Stomach (tissue), 9 donors: ENCODE measurements around the gene DRC1. TPM values are rescaled to one million over a fixed set of nuclear protein-coding genes. Genes with fewer than 3 reads are reported as not detected.

Source experiments
- DNase-seq, 2 donors: peaks; one replicate each; pipeline versions ENCODE4 v3.0.0 to v3.0.0-alpha.2; 2013 to 2019
- H3K27ac ChIP-seq, 5 donors: fragments of 200-600 bp in 4 of 5; sonication (generic) in 4 of 5; one replicate each; pipeline ENCODE4 v1.5.1; 2013 to 2019; ENCODE audit warnings: mild to moderate bottlenecking in 1 of 5, moderate library complexity in 1 of 5
- H3K27me3 ChIP-seq, 3 donors: fragments of 200-600 bp; sonication (generic); one replicate each; pipeline ENCODE4 v1.5.1; 2017 to 2019; ENCODE audit warnings: mixed run types in 1 of 3
- H3K36me3 ChIP-seq, 4 donors: fragments of 200-600 bp; sonication (generic); 1 replicate in 3 of 4; 2 replicates in 1 of 4; pipeline ENCODE4 v1.5.1; 2016 to 2019
- H3K4me1 ChIP-seq, 4 donors: fragments of 200-600 bp; sonication (generic); one replicate each; pipeline ENCODE4 v1.5.1; 2016 to 2019
- H3K4me3 ChIP-seq, 4 donors: fragments of 200-600 bp; sonication (generic) in 3 of 4; one replicate each; pipeline ENCODE4 v1.5.1; 2016 to 2019; ENCODE audit warnings: mild to moderate bottlenecking in 1 of 4
- H3K9me3 ChIP-seq, 4 donors: fragments of 200-600 bp; sonication (generic); one replicate each; pipeline ENCODE4 v1.5.1; 2016 to 2019
- EP300 ChIP-seq: sonication (generic); formaldehyde crosslinking; IDR thresholded peaks from one replicate; pipeline ENCODE4 v1.6.1; 2017; ENCODE audit warnings: antibody characterized with exemption
- POLR2A ChIP-seq, 4 donors: fragments of 450-650 bp; IDR thresholded peaks; one replicate each; pipeline ENCODE4 v1.6.1; 2016; ENCODE audit warnings: antibody characterized with exemption in 4 of 4, control low read depth in 2 of 4, mild to moderate bottlenecking in 1 of 4, moderate library complexity in 1 of 4
- POLR2AphosphoS5 ChIP-seq, 3 donors: sonication (generic); formaldehyde crosslinking; IDR thresholded peaks; one replicate each; pipeline ENCODE4 v1.6.1; 2016; ENCODE audit warnings: antibody characterized with exemption in 3 of 3
- WGBS, 5 donors: extraction: QIAGEN DNeasy Blood & Tissue Kit in 3 of 5; methylation state at CpG; one replicate each; pipeline versions ENCODE4 v1.1.5 to v1.1.7; 2013 to 2018; 5-methylcytosine and 5-hydroxymethylcytosine counted together
- intact Hi-C: fragments of 100-400 bp; cut with DNase I; formaldehyde crosslinking; loops from one replicate; pipeline ENCODE4 v1.15.1; 2023; ENCODE audit warnings: low total_unique reads
- polyA plus RNA-seq, 3 donors: library from polyadenylated mRNA; stranded (reverse); fragments of 200-250 nt; gene quantifications; one replicate each; pipeline ENCODE4 v1.2.3, GENCODE V29; 2013
- total RNA-seq, 5 donors: library from RNA; depleted of rRNA; stranded (reverse); fragments of >200 nt; gene quantifications; one replicate each; pipeline versions ENCODE4 v1.1.0 to v1.2.3, GENCODE V29; 2014 to 2016
- TF ChIP-seq, protein P1 (sequence below), 7 experiments: fragments of 450-650 bp in 4 of 7; fragments of 200-600 bp in 3 of 7; sonication (generic) in 3 of 7; IDR thresholded peaks; one replicate each; pipeline ENCODE4 v1.5.1; 2016 to 2019; ENCODE audit warnings: antibody characterized with exemption in 7 of 7, control low read depth in 2 of 7, mild to moderate bottlenecking in 1 of 7
- donor health status: healthy with polysubstance abuse.
- donor health status: Bipolar disorder and iron deficiency.
- donor health status: healthy.

DRC1 gene
- total and polyA plus RNA-seq, 8 donors: 2.2 TPM; not detected in 7

- TF ChIP-seq POLR2A (IDR thresholded peaks at IDR 0.05) (no peak), EP300 (no peak), POLR2AphosphoS5 (IDR thresholded peaks at IDR 0.05) (no peak)
- TF ChIP-seq, protein P1, sequence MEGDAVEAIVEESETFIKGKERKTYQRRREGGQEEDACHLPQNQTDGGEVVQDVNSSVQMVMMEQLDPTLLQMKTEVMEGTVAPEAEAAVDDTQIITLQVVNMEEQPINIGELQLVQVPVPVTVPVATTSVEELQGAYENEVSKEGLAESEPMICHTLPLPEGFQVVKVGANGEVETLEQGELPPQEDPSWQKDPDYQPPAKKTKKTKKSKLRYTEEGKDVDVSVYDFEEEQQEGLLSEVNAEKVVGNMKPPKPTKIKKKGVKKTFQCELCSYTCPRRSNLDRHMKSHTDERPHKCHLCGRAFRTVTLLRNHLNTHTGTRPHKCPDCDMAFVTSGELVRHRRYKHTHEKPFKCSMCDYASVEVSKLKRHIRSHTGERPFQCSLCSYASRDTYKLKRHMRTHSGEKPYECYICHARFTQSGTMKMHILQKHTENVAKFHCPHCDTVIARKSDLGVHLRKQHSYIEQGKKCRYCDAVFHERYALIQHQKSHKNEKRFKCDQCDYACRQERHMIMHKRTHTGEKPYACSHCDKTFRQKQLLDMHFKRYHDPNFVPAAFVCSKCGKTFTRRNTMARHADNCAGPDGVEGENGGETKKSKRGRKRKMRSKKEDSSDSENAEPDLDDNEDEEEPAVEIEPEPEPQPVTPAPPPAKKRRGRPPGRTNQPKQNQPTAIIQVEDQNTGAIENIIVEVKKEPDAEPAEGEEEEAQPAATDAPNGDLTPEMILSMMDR (IDR thresholded peaks at IDR 0.05): no peak
- 90 to 95% (median 91%) methylated on average over 10 to 14 of the region's 14 CpGs for WGBS, 5 donors
- intact Hi-C loops: no loop called here
- H3K27ac ChIP-seq: no peak overlapping the region
- no peak overlapping the region for H3K4me3 ChIP-seq
- DNase-seq: no peak
- H3K27me3 ChIP-seq: no peaks in the 10 kb centered on the region
- no peaks in the 10 kb centered on the region for H3K36me3 ChIP-seq
- no peaks in the 10 kb centered on the region for H3K9me3 ChIP-seq
- H3K4me1 ChIP-seq: peaks cover 0 to 45% (median 16%) of the 10 kb centered on the region in 4 donors
Observed at GRCh38 chr2:26458365-26459042, 56.8 kb downstream of the DRC1 start.

DNA sequence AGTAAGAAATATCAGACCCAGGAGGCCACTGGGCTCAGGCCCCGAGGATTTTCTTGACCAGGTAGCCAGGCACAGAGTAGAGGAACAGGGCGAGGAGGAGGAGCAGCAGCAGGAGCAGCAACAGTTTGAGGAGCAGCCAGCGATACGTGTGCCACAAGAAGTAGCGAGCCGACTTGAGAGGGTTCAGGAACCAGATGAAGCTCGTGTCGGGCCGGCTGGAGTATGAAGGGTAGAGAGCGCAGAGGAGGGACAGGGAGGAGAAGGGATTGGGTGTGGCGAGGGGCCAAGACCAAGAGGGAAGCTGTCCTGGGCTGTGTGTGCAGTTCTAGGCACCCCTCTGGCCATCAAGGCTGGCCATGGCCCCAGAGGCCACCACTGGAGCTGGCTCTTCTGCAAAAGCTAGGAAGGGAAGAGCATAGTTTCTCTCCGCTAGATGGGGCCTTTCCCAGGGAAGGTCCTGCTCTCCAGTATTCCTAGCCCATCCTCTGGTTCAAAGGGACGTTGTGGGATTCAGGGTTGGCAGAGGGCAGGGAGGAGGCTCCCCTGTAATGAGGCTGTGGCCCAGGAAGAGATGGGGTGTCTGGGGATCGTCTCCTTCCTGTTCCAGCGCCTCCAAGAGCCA lies 58.4 kb downstream of the DRC1 start:
- Histone ChIP-seq H3K36me3 (no peaks in the 10 kb centered on the region), H3K27ac (no peak overlapping the region), H3K27me3 (peaks cover 0 to 6% (median 0%) of the 10 kb centered on the region in 3 donors), H3K4me1 (peaks cover 0 to 41% (median 12%) of the 10 kb centered on the region in 4 donors), H3K4me3 (no peak overlapping the region), H3K9me3 (no peaks in the 10 kb centered on the region)
- WGBS, 5 donors: 82 to 94% (median 87%) methylated on average over 12 to 15 of the region's 15 CpGs
- DNase-seq: no peak
- TF ChIP-seq POLR2A (IDR thresholded peaks at IDR 0.05) (no peak), EP300 (no peak), POLR2AphosphoS5 (IDR thresholded peaks at IDR 0.05) (no peak)
- TF ChIP-seq, protein P1 (IDR thresholded peaks at IDR 0.05): no peak
- intact Hi-C loops: no loop called here

- Histone ChIP-seq H3K27me3 (peaks cover 0 to 6% (median 0%) of the 10 kb centered on the region in 3 donors), H3K4me1 (peaks cover 0 to 35% (median 9%) of the 10 kb centered on the region in 4 donors), H3K4me3 (no peak overlapping the region), H3K36me3 (no peaks in the 10 kb centered on the region), H3K9me3 (no peaks in the 10 kb centered on the region), H3K27ac (no peak overlapping the region)
- intact Hi-C loops: no loop called here
- no peak for TF ChIP-seq EP300
- no peak for TF ChIP-seq POLR2A (IDR thresholded peaks at IDR 0.05)
- no peak for TF ChIP-seq POLR2AphosphoS5 (IDR thresholded peaks at IDR 0.05)
- TF ChIP-seq, protein P1 (IDR thresholded peaks at IDR 0.05): no peak
- no peak for DNase-seq
- 88 to 93% (median 91%) methylated on average over 13 to 19 of the region's 19 CpGs for WGBS, 5 donors
Observed at GRCh38 chr2:26460613-26461031, 58.9 kb downstream of the DRC1 start.

DNA sequence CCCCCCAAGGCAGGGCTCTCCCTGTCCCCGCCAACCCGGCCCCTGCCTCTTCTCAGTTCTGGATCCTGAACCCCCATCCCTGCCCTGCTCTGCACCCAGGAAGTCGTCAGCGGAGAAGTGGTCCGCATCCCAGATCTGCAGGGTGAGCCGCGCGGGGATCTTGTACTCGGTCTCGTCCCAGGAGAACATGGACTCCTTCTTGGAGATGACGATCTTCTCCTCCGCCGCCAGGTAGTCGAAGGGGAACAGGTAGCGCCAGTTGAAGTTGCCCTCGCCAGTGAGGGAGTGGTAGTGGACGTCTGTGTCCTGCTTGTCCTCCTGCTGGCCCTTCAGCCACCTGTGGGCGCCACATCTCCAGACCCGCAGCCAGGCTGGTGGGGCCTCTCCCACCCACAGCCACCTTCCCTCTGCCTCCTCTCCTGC lies 59.9 kb downstream of the DRC1 start:
- no peak for TF ChIP-seq POLR2AphosphoS5 (IDR thresholded peaks at IDR 0.05)
- TF ChIP-seq, protein P1 (IDR thresholded peaks at IDR 0.05): no peak
- TF ChIP-seq EP300: no peak
- no peak for TF ChIP-seq POLR2A (IDR thresholded peaks at IDR 0.05)
- peaks cover 0 to 6% (median 0%) of the 10 kb centered on the region in 3 donors for H3K27me3 ChIP-seq
- no peaks in the 10 kb centered on the region for H3K9me3 ChIP-seq
- H3K4me1 ChIP-seq: peaks cover 0 to 26% (median 4%) of the 10 kb centered on the region in 4 donors
- H3K36me3 ChIP-seq: no peaks in the 10 kb centered on the region
- no peak for DNase-seq
- no peak overlapping the region for H3K4me3 ChIP-seq
- WGBS, 5 donors: 91 to 95% (median 93%) methylated on average over 16 to 19 of the region's 19 CpGs
- intact Hi-C loops: no loop called here
- no peak overlapping the region for H3K27ac ChIP-seq
